ENCODE results near the gene DNA2.
A peak's percentile ranks its signal among the peaks of the same experiment; 100 is the strongest.

Gene DNA2

DNA sequence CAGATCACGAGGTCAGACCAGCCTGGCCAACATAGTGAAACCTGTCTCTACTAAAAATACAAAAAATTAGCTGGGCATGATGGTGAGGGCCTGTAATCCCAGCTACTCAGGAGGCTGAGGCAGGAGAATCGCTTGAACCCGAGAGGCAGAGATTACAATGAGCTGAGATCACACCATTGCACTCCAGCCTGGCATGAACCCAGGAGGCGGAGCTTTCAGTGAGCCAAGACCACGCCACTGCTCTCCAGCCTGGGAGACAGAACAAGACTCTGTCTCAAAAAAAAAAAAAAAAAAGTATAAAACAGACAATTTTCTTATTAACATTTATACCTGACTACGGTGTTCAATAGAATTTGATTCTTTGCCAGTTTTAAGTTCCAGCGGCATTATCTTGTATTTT is 22.1 kb downstream of the DNA2 start:
- DNase-seq (ENCODE audit: low read depth), result peak; percentile 72

GRCh38 chr10:68446179-68446578 is 25.6 kb downstream of the DNA2 start:
- DNase-seq (ENCODE audit: low read depth), result no peak

DNA sequence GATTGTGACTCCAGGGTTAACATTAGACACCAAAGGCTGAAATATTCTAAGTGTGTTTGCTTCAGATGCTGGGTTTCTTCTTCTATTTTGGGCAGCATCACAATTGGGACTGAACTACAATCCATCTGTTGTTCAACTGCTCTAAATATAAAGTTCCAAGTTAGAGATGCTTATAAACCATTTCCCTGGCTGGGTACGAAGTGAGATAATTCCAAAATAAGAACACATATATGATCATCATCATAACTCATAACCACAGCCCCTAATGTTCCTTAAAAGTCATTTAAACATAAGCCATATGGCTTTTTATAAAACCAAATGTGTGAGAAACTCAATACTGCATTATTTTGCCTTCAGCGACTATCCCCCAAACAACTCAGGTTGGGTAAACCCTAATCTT is 28.8 kb downstream of the DNA2 start:
- DNase-seq (ENCODE audit: low read depth), result no peak

GRCh38 chr10:68440898-68441297 is 30.9 kb downstream of the DNA2 start:
- no peak for DNase-seq (ENCODE audit: low read depth)

DNA sequence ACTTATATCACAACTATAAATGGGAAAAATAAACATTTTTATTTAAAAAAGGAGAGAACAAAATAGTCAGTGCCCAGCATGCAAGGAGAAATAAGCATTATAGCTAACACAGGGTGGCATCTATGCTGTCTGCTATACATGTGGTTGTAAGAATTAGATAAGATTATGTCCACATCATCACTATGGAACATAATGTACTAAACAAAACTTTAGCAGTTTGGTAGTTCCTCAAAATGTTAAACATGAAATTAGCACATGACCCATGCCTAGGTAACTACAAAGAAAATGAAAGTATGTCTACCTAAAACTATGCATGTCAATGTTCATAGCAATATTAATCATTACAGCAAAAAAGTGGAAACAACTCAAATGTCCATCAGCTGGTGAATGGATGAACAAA is 36.0 kb downstream of the DNA2 start:
- DNase-seq (ENCODE audit: low read depth), result no peak

- DNase-seq (ENCODE audit: low read depth), result peak; percentile 3
Measured at GRCh38 chr10:68434657-68435056, 37.1 kb downstream of the DNA2 start.

DNA sequence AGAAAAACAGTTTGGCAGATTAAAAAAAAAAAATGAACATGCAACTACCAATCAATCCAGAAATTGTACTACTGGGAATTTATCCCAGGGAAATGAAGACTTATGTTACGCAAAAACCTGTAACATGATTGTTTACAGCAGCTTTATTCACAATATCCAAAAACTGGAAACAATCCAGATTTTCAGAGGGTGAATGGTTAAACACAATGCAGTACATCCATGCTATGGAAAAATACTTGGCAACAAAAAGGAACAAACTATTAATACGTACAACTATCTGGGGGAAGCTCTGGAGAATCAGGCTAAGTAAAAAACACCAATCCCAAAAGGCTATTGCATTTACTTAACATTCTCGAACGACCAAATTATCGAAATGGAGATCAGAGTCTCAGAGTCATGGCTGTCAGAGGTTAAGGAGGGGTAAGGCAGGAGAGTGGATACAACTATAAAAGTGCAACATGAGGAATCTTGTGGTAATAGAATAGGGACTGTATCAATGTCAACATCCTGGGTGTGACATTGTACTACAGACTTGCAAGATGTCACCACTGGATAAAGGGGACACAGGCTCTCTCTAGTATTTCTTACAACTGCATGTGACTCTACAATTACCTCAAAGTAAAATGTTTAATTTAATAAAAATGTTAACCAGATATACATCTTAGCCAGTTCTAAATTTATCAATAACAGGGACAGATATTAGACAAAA is 43.2 kb downstream of the DNA2 start:
- DNase-seq (ENCODE audit: low read depth), result no peak

DNA sequence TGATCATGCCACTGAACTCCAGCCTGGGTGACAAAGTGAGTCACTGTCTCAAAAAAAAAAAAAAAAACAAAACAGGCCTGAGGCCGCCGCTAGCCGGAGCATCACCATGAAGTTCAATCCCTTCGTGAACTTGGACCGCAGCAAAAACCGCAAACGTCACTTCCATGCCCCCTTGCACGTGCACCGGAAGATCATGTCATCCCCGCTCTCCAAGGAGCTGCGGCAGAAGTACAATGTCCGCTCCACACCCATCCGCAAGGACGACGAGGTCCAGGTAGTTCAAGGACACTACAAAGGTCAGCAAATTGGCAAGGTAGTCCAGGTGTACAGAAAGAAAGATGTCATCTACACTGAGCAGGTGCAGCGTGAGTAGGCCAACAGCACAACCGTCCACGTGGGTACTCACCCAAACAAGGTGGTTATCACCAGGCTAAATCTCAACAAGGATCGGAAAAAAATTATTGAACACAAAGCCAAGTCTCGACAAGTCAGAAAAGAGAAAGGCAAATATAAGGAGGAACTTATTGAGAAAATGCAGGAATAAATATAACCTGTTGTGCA is 47.2 kb downstream of the DNA2 start:
- no peak for DNase-seq (ENCODE audit: low read depth)

DNA sequence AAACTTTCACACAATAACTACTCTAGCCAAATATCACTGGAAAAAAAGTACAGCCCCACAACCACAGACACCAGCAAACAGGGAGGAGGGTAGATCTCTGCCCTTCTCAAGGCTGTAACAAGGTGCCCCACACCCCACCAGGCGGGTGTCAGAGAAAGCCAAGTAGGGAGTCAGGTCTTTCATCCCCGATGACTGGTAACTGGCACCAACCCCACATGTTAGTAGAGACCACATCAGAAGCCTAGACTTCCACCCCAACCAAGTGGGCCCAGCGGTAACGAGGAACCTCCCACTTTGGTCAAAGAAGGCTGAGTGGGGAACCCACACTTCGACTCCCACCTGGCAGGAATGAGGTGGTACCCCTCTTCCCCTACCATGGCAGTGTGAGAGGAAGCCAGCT is 48.3 kb downstream of the DNA2 start:
- DNase-seq (ENCODE audit: low read depth), result no peak

DNA sequence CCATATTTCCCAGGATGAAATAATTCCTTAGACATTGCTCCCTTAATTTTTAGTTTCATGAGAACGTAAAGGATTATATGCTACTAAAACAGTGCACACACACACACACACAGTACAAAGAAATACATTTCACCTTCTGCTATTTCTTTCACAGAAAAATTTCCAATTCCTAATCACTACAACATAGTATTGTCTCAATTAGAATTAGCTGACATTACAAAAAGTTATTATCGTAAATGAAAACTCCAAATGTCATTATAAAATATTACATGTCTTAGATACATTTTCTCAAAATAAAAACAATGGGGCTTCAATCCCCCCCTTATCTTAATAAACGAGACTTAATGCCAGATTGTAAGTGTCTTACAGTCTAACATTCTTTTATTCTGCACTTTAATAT is 52.4 kb downstream of the DNA2 start:
- DNase-seq (ENCODE audit: low read depth), result no peak

DNA sequence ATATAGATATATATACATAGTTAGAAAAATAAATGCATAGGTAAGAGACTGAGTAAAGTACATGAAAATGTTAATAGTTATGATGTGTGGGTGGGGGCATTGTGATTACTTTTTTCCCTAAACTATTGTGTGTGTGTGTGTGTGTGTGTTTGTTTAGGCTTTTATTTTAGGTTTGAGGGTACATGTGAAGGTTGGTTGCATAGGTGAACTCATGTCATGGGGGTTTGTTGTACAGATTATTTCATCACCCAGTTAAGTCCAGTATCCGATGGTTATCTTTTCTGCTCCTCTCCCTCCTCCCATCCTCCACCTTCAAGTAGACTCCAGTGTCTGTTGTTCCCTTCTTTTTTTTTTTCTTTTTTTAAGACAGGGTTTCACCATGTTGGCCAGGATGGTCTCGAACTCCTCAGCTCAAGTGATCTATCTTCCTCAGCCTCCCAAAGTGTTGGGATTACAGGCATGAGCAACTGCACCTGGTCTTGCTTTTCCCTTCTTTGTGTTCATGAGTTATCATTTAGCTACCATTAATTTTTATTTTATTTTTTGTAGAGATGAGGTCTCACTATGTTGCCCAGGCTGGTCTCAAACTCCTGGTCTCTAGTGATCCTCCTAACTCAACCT is 62.8 kb downstream of the DNA2 start:
- no peak for DNase-seq (ENCODE audit: low read depth)

DNA sequence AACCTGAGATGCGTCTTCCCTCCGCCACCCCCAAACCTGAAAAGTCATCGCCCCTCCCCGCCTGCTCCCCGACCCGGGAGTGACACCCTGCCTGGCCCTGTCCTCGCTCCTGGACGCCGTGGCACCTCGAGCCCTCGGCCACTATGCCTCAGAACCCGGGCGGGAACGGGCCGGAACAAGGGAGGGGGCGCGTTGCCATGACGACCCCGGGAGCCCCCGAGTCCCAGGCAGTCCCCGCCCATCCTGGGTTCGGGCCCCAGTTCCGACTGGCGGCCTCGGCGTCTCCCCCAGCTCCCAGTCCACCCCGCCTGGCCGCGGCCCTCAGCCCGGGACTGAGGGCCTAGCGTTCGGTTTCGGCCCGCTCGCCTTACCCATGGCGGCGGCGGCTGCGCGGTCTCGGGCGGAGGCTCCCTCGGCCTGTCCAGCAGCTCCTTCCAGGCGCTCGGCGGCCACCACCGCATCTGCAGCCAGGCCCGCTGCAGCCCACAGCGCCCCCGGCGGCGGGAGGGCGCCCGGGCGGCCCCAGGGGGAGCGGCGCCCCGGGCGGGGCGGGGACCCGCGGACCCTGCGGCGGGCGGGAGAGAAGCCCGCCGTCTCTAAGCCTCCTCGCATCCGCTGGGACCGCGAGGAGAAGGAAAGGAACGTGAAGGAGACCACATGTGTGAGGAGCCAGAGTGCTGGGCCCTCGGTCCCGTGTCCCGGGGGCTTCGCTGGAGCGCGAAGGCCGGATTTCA is 64.8 kb downstream of the DNA2 start, which contains the start of gene RUFY2:
Gene RUFY2 (minus strand): TSS at position 463 of the 734 bp plus-strand sequence. CDS start 88 bp downstream, at position 375.
- peak; percentile 79 for DNase-seq (ENCODE audit: low read depth)

DNA sequence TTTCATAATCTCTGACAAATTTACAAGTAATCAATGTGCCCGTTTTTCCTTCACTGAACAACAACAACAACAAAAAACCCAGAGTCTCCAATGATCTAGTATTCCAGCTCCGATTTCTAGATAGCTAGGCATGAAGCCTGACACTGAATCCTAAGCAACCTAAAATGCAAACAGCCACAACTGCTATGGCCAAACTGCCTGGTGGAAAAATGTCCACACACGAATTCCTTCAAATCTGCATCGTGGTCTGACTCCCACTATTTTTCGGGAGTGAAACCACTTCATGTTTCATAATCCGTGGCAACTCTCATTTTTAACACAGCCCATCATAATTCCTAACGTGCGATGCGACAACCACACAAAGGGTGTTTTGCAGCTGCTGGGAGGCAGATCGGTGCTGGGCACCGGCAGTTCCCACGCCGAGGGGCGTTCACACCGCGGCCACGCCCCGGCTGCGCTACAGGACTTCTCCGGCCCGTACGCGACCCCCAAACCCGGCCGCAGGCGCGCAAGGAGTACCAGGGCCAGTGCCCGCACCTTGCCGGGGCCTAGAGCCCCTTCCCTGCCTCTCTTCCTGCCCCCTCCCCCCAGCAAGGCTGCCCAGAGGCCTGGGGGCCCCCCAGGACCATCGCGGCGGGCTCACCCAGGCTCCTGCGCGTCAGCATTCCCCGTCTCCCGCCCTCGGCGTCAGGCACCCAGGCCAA is 65.5 kb downstream of the DNA2 start:
- peak; percentile 70 for DNase-seq (ENCODE audit: low read depth)

DNA sequence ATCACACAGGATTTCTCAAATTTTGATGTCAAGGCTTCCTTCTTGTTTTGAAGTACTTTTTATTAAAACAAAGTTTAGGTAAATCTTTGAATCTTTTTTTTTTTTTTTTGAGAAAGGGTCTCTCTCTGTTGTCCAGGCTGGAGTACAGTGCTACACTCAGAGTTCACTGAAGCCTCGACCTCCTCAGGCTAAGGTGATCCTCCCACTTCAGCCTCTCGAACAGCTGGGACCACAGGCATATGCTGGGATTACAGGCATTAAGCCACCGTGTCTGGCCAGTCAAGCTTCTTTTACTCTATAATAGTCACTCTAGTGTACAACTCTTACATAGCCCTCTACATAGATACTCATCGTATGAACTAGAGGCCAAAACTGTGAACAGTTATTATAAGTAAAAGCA is 68.1 kb downstream of the DNA2 start:
- DNase-seq (ENCODE audit: low read depth), result no peak

GRCh38 chr10:68402276-68402675 is 69.5 kb downstream of the DNA2 start:
- peak; percentile 15 for DNase-seq (ENCODE audit: low read depth)

DNA sequence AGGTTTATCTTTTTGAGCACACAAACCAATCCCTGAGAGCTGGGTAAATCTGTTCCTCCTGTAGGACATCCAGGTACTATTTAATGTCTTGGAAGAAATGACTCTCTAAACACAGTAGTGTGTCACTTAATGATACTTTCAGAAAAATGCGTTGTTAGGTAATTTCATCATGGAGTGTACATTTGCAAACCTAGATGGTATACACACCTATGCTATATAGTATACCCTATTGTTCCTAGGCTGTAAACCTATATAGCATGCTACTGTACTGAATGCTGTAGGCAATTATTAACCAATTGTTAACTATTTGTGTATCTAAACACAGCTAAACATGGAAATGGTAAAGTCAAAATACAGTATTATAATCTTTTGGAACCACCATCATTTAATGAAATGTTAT is 74.8 kb downstream of the DNA2 start:
- DNase-seq (ENCODE audit: low read depth), result no peak

DNA sequence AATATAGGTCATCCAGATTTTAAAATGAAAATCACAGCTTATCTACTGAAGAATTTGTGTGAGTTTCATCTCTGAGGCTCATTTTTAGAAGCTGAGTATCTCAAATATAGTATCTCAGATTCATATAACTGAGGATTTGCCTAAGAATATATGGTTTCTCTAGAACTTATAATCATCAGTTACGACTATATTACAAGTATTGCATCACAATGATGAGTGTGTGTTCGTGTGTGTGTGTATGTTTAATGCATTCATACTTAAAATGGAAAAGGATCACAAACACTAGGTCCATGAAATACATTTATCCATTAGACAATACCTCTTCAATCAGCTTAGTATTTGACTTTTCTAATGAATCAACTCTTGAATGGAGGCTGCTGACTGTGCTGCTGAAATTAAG is 86.0 kb downstream of the DNA2 start:
- DNase-seq (ENCODE audit: low read depth), result no peak

GRCh38 chr10:68371604-68372003 is 100.2 kb downstream of the DNA2 start:
- DNase-seq (ENCODE audit: low read depth), result no peak

- DNase-seq (ENCODE audit: low read depth), result no peak
Measured at GRCh38 chr10:68367121-68367520, 104.7 kb downstream of the DNA2 start.

- no peak for DNase-seq (ENCODE audit: low read depth)
Measured at GRCh38 chr10:68366600-68366999, 105.2 kb downstream of the DNA2 start.

DNA sequence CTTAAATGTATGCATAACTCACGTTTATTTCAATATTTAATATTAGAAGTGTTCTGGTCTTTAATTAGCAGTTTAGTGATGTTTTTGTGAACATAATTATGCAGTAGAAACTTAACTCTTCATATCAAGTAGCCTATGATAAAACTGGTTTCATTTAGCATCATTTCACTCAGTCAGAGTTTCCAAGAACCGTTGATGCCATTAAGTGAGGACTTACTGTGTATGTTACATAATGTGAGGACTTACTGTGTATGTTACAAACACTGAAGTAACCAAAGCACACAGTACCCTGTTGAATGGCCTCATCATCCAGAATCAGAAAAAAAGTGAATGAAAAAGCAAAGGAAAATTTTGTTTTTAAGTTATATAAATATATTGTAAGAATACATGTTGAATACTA is 106.2 kb downstream of the DNA2 start:
- DNase-seq (ENCODE audit: low read depth), result no peak
